Neural progenitor cell (in vitro differentiated cells): ENCODE data around the gene DTNA. TPM values are rescaled to one million over a fixed set of nuclear protein-coding genes. Genes with fewer than 3 reads are reported as not detected.
"Not testable (repeated sequence)": the region's sequence is repeated elsewhere in the genome, so short reads cannot be mapped to it uniquely, and the experiment has no call there.

Experiments used
- DNase-seq: peaks from one replicate; pipeline ENCODE4 v3.0.0-alpha.2; 2016; ENCODE audit warnings: low spot score
- H2AFZ ChIP-seq: fragments of 200-600 bp; sonication (generic); replicated peaks from 2 replicates; pipeline ENCODE4 v1.6.1; 2016; ENCODE audit warnings: antibody characterized with exemption
- H3F3A ChIP-seq: fragments of 200-600 bp; sonication (generic); 2 replicates; pipeline ENCODE4 v1.6.1; 2016; ENCODE audit warnings: antibody characterized with exemption, low read depth
- H3K27ac ChIP-seq: fragments of 200-600 bp; sonication (generic); 2 replicates; pipeline ENCODE4 v1.5.1; 2016; ENCODE audit warnings: mild to moderate bottlenecking
- H3K27me3 ChIP-seq: fragments of 200-600 bp; sonication (generic); 2 replicates; pipeline ENCODE4 v1.6.1; 2016; ENCODE audit warnings: mild to moderate bottlenecking, moderate library complexity
- H3K36me3 ChIP-seq: fragments of 200-600 bp; sonication (generic); 2 replicates; pipeline ENCODE4 v1.5.1; 2016
- H3K4me1 ChIP-seq: fragments of 200-600 bp; sonication (generic); 2 replicates; pipeline ENCODE4 v1.6.1; 2016; ENCODE audit warnings: mixed run types
- H3K4me2 ChIP-seq: fragments of 200-600 bp; sonication (generic); 2 replicates; pipeline ENCODE4 v1.6.1; 2016
- H3K4me3 ChIP-seq: fragments of 200-600 bp; sonication (generic); 2 replicates; pipeline ENCODE4 v1.5.1; 2016
- H3K79me2 ChIP-seq: fragments of 200-600 bp; sonication (generic); 2 replicates; pipeline ENCODE4 v1.6.1; 2016; ENCODE audit warnings: low read depth
- H3K9ac ChIP-seq: fragments of 200-600 bp; sonication (generic); 2 replicates; pipeline ENCODE4 v1.6.1; 2016
- H3K9me3 ChIP-seq: fragments of 200-600 bp; sonication (generic); 2 replicates; pipeline ENCODE4 v1.5.1; 2016; ENCODE audit warnings: low read depth
- H4K20me1 ChIP-seq: fragments of 200-600 bp; sonication (generic); 2 replicates; pipeline ENCODE4 v1.6.1; 2016; ENCODE audit warnings: low read depth
- H3K27ac Mint-ChIP-seq: 3 replicates; pipeline ENCODE4 v1.8.0; 2021; ENCODE audit warnings: mixed read lengths
- H3K27me3 Mint-ChIP-seq: 2 replicates; pipeline ENCODE4 v1.8.0; 2022; ENCODE audit warnings: low read depth, mild to moderate bottlenecking, inconsistent platforms, moderate library complexity, mixed read lengths; ENCODE audit not compliant: insufficient read depth
- H3K36me3 Mint-ChIP-seq: 3 replicates; pipeline ENCODE4 v1.8.0; 2021; ENCODE audit warnings: mixed read lengths
- H3K4me1 Mint-ChIP-seq: 3 replicates; pipeline ENCODE4 v1.8.0; 2021; ENCODE audit warnings: mixed read lengths
- H3K4me3 Mint-ChIP-seq: 3 replicates; pipeline ENCODE4 v1.8.0; 2021; ENCODE audit warnings: mild to moderate bottlenecking, moderate library complexity, mixed read lengths
- H3K9me3 Mint-ChIP-seq: 3 replicates; pipeline ENCODE4 v1.8.0; 2020; ENCODE audit warnings: mixed read lengths
- CTCF ChIP-seq: fragments of 200-600 bp; sonication (generic); IDR thresholded peaks from 2 replicates; pipeline ENCODE4 v1.5.1; 2017; ENCODE audit warnings: antibody characterized with exemption, mild to moderate bottlenecking
- EZH2 ChIP-seq: fragments of 200-600 bp; sonication (generic); IDR thresholded peaks from 2 replicates; pipeline ENCODE4 v1.6.1; 2017; ENCODE audit warnings: antibody characterized with exemption, mild to moderate bottlenecking, moderate library complexity
- EZH2phosphoT487 ChIP-seq: fragments of 200-600 bp; sonication (generic); IDR thresholded peaks from 2 replicates; pipeline ENCODE4 v1.6.1; 2017; ENCODE audit warnings: antibody characterized with exemption
- total RNA-seq: library from RNA; depleted of rRNA; stranded (reverse); fragments of >200 nt; gene quantifications from 2 replicates; pipeline ENCODE4 v1.2.3, GENCODE V29; 2015; ENCODE audit warnings: low replicate concordance

The DTNA gene
- total RNA-seq, 1 donor from 2014 or later: 15.0 TPM

DNA sequence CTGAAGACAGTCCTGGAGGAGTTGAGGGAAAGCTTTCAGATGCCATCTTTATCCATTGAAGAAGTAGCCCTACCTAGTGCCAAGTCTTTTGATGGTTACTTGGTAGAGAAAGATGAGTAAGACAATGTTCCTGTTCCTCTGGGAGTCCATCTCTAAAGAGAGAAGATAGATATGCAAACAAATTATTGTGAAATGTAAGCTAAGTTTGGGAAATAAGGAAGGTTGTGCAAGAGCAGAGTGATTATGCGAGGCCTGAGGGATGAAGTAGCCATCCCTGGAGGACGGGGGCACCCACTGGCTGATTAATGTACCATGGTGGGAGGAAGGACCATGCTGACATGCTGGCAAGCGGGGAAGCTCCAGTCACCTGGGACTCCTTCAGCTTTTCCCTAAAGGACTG is 994 bp upstream of the DTNA start:
- Mint-ChIP-seq H3K4me1 (peaks cover 35% of the 10 kb centered on the region), H3K36me3 (peaks cover 2% of the 10 kb centered on the region), H3K27me3 (no peaks in the 10 kb centered on the region), H3K9me3 (peaks cover 10% of the 10 kb centered on the region), H3K27ac (peak overlapping the region; percentile 51), H3K4me3 (peak overlapping the region; percentile 1)
- Histone ChIP-seq H3K9ac (no peak overlapping the region), H3K27ac (no peak overlapping the region), H3K79me2 (no peaks in the 10 kb centered on the region), H2AFZ (peak overlapping the region; percentile 54), H3K4me3 (no peak overlapping the region), H3K4me2 (no peak overlapping the region), H3K36me3 (no peaks in the 10 kb centered on the region), H3K4me1 (peaks cover 34% of the 10 kb centered on the region), H4K20me1 (no peaks in the 10 kb centered on the region), H3K27me3 (no peaks in the 10 kb centered on the region), H3K9me3 (no peaks in the 10 kb centered on the region), H3F3A (no peaks in the 10 kb centered on the region)
- no peak for DNase-seq
- TF ChIP-seq EZH2phosphoT487: no peak
- TF ChIP-seq CTCF: no peak
- TF ChIP-seq EZH2: no peak

DNA sequence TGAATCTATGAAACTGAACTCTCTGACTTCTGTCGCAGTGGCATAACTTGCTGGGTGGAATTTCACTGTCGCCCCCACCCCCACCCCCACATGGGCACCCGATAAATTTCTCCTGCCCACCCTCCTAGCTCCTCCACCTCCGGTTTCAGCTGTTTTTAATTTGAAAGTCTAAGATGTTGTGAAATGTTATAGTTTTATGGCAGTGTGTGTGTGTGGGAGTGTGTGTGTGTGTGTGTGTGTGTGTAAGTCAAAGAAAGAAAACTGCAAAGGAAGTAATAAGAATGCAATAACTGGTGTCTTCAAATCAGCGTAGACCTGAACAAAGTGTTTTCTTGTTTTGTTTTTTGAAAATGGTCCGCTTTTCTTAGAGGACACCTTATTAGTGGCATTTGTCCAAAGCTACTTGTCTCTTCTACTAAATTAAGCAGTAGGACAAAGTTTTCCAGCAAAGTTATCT is 388 bp downstream of the DTNA start:
- peak overlapping the region; percentile 96 for H3K4me3 Mint-ChIP-seq
- Histone ChIP-seq H3K4me1 (peaks cover 34% of the 10 kb centered on the region), H3K9ac (no peak overlapping the region), H3K79me2 (no peaks in the 10 kb centered on the region), H3F3A (no peaks in the 10 kb centered on the region), H3K4me2 (peak overlapping the region; percentile 73), H3K36me3 (no peaks in the 10 kb centered on the region), H3K4me3 (peak overlapping the region; percentile 33), H3K27me3 (no peaks in the 10 kb centered on the region), H4K20me1 (no peaks in the 10 kb centered on the region), H3K9me3 (no peaks in the 10 kb centered on the region), H2AFZ (peak overlapping the region; percentile 97), H3K27ac (no peak overlapping the region)
- peak overlapping the region; percentile 99 for H3K27ac Mint-ChIP-seq
- no peaks in the 10 kb centered on the region for H3K27me3 Mint-ChIP-seq
- peaks cover 2% of the 10 kb centered on the region for H3K36me3 Mint-ChIP-seq
- DNase-seq: no peak
- TF ChIP-seq CTCF: no peak
- no peak for TF ChIP-seq EZH2
- TF ChIP-seq EZH2phosphoT487: no peak
- peaks cover 35% of the 10 kb centered on the region for H3K4me1 Mint-ChIP-seq
- H3K9me3 Mint-ChIP-seq: peaks cover 11% of the 10 kb centered on the region

- H2AFZ ChIP-seq: peak overlapping the region; percentile 97
- Mint-ChIP-seq H3K4me3 (peak overlapping the region; percentile 96), H3K27ac (peak overlapping the region; percentile 99), H3K4me1 (peaks cover 35% of the 10 kb centered on the region), H3K27me3 (no peaks in the 10 kb centered on the region), H3K9me3 (peaks cover 12% of the 10 kb centered on the region), H3K36me3 (peaks cover 4% of the 10 kb centered on the region)
- H3K4me2 ChIP-seq: peak overlapping the region; percentile 73
- no peak overlapping the region for H3K27ac ChIP-seq
- no peaks in the 10 kb centered on the region for H3K9me3 ChIP-seq
- H3K9ac ChIP-seq: no peak overlapping the region
- TF ChIP-seq CTCF (no peak), EZH2phosphoT487 (no peak), EZH2 (no peak)
- H3K36me3 ChIP-seq: no peaks in the 10 kb centered on the region
- no peaks in the 10 kb centered on the region for H3F3A ChIP-seq
- no peak for DNase-seq
- H4K20me1 ChIP-seq: no peaks in the 10 kb centered on the region
- H3K4me3 ChIP-seq: peak overlapping the region; percentile 33
- peaks cover 34% of the 10 kb centered on the region for H3K4me1 ChIP-seq
- H3K27me3 ChIP-seq: no peaks in the 10 kb centered on the region
- no peaks in the 10 kb centered on the region for H3K79me2 ChIP-seq
These were observed 836 bp downstream of the DTNA start for GRCh38 chr18:34710934-34711333.

- H3K4me2 ChIP-seq, H3K27me3 ChIP-seq, H3K4me1 Mint-ChIP-seq, H3K4me3 Mint-ChIP-seq, H3K27ac ChIP-seq, H4K20me1 ChIP-seq, H3F3A ChIP-seq, H3K4me3 ChIP-seq, H3K4me1 ChIP-seq, H3K79me2 ChIP-seq, H3K27me3 Mint-ChIP-seq, H3K9me3 ChIP-seq, H3K36me3 ChIP-seq, H2AFZ ChIP-seq, H3K9ac ChIP-seq, DNase-seq, H3K27ac Mint-ChIP-seq: not testable (repeated sequence)
- H3K36me3 Mint-ChIP-seq: peaks cover 20% of the 10 kb centered on the region
- H3K9me3 Mint-ChIP-seq: peaks cover 25% of the 10 kb centered on the region
These were observed 6.0 kb downstream of the DTNA start for GRCh38 chr18:34716111-34716510.
